ENCODE results near the gene NHLRC4. TPM values are rescaled to one million over a fixed set of nuclear protein-coding genes. Genes with fewer than 3 reads are reported as not detected.

Gene NHLRC4
- total and polyA plus RNA-seq, 2 of the 13 experiments (the other 11 are each of a cell fraction or from before 2014, with no cell fraction given), result 0.40 to 0.59 TPM

DNA sequence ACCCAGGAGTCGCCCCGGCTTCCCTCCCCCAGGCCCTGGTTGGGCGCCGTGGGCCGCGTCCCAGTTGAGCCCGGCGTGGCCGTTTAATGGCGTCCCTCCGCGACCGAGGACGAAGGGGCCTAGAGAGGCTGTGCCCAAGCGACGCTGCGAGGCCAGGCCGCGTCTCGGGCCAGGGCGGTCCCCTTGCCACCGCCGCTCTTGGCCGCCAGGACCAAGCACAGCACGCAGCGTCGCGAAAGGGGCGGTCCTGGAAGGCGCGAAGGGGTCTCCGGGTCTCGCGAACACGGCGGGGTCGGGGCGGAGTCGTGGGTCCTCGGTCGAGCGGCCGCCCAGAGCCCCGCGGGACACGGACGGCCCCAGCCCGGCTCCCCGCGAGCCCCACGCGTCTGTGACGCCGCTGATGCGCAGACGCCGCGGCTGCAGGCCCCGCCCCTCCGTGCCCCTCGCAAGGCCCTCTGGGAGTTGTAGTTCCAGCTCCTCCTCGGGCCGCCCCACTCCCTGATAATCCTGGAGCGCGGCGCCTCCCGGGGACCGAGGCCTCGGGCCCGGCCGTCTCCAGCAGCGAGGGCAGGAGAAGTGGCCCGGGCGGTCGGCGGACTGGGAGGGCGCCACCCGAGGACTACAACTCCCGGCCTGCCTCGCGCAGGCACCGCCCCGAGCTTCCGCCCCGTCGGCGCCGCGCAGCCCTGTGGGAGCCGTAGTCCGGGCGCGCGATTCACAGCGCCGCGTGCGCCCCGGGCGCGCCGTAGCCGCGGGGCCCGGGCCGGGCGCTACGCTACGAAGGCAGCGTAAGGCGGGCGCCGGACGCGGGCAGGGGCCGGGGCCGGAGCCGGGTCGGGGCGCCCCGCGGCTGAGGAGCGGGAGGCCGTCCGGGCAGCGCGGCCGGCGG lies 39.5 kb upstream of the NHLRC4 start, which contains the start of gene CAPN15 (continued):
- TF ChIP-seq ZNF501 (CRISPR knock-in tag; IDR thresholded peaks at IDR 0.05) (peak; percentile 39; the same call in 1 of the 2 replicates), ZSCAN20 (CRISPR knock-in tag; IDR thresholded peaks at IDR 0.05; ENCODE audit: borderline replicate concordance) (peak; percentile 69; the same call in 1 of the 2 replicates), JUND (CRISPR knock-in tag; IDR thresholded peaks at IDR 0.05) (no peak), TCF7L2 (IDR thresholded peaks at IDR 0.05; ENCODE audit: low read depth, low read length) (no peak), KDM4B (CRISPR knock-in tag; IDR thresholded peaks at IDR 0.05) (no peak), ZBTB8A (CRISPR knock-in tag; IDR thresholded peaks at IDR 0.05; ENCODE audit: borderline replicate concordance, low read depth) (no peak), NFIB (CRISPR knock-in tag; IDR thresholded peaks at IDR 0.05; ENCODE audit: borderline replicate concordance) (no peak), MIXL1 (CRISPR knock-in tag; IDR thresholded peaks at IDR 0.05) (no peak), ZNF3 (CRISPR knock-in tag; IDR thresholded peaks at IDR 0.05) (no peak), TOE1 (CRISPR knock-in tag; IDR thresholded peaks at IDR 0.05) (0 out of 2 replicates have a peak, but pooled peaks have one; percentile 21), CENPX (CRISPR knock-in tag; IDR thresholded peaks at IDR 0.05) (no peak), ZNF841 (CRISPR knock-in tag; IDR thresholded peaks at IDR 0.05; ENCODE audit: borderline replicate concordance) (no peak), ZNF607 (CRISPR knock-in tag; IDR thresholded peaks at IDR 0.05; ENCODE audit: borderline replicate concordance) (peak; percentile 37; the same call in 1 of the 2 replicates), GZF1 (CRISPR knock-in tag; IDR thresholded peaks at IDR 0.05) (no peak), HIVEP1 (CRISPR knock-in tag; IDR thresholded peaks at IDR 0.05) (no peak), ZNF563 (CRISPR knock-in tag; IDR thresholded peaks at IDR 0.05) (peak; percentile 72), SNRNP70 (IDR thresholded peaks at IDR 0.05; ENCODE audit: low read depth, low read length) (no peak)
- TF ChIP-seq, protein P1, sequence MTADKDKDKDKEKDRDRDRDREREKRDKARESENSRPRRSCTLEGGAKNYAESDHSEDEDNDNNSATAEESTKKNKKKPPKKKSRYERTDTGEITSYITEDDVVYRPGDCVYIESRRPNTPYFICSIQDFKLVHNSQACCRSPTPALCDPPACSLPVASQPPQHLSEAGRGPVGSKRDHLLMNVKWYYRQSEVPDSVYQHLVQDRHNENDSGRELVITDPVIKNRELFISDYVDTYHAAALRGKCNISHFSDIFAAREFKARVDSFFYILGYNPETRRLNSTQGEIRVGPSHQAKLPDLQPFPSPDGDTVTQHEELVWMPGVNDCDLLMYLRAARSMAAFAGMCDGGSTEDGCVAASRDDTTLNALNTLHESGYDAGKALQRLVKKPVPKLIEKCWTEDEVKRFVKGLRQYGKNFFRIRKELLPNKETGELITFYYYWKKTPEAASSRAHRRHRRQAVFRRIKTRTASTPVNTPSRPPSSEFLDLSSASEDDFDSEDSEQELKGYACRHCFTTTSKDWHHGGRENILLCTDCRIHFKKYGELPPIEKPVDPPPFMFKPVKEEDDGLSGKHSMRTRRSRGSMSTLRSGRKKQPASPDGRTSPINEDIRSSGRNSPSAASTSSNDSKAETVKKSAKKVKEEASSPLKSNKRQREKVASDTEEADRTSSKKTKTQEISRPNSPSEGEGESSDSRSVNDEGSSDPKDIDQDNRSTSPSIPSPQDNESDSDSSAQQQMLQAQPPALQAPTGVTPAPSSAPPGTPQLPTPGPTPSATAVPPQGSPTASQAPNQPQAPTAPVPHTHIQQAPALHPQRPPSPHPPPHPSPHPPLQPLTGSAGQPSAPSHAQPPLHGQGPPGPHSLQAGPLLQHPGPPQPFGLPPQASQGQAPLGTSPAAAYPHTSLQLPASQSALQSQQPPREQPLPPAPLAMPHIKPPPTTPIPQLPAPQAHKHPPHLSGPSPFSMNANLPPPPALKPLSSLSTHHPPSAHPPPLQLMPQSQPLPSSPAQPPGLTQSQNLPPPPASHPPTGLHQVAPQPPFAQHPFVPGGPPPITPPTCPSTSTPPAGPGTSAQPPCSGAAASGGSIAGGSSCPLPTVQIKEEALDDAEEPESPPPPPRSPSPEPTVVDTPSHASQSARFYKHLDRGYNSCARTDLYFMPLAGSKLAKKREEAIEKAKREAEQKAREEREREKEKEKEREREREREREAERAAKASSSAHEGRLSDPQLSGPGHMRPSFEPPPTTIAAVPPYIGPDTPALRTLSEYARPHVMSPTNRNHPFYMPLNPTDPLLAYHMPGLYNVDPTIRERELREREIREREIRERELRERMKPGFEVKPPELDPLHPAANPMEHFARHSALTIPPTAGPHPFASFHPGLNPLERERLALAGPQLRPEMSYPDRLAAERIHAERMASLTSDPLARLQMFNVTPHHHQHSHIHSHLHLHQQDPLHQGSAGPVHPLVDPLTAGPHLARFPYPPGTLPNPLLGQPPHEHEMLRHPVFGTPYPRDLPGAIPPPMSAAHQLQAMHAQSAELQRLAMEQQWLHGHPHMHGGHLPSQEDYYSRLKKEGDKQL (CRISPR knock-in tag; IDR thresholded peaks at IDR 0.05; ENCODE audit: low read depth), result no peak
- TF ChIP-seq, protein P2, sequence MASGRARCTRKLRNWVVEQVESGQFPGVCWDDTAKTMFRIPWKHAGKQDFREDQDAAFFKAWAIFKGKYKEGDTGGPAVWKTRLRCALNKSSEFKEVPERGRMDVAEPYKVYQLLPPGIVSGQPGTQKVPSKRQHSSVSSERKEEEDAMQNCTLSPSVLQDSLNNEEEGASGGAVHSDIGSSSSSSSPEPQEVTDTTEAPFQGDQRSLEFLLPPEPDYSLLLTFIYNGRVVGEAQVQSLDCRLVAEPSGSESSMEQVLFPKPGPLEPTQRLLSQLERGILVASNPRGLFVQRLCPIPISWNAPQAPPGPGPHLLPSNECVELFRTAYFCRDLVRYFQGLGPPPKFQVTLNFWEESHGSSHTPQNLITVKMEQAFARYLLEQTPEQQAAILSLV (CRISPR knock-in tag; IDR thresholded peaks at IDR 0.05; ENCODE audit: borderline replicate concordance), result peak; percentile 60
- TF ChIP-seq, protein P3, sequence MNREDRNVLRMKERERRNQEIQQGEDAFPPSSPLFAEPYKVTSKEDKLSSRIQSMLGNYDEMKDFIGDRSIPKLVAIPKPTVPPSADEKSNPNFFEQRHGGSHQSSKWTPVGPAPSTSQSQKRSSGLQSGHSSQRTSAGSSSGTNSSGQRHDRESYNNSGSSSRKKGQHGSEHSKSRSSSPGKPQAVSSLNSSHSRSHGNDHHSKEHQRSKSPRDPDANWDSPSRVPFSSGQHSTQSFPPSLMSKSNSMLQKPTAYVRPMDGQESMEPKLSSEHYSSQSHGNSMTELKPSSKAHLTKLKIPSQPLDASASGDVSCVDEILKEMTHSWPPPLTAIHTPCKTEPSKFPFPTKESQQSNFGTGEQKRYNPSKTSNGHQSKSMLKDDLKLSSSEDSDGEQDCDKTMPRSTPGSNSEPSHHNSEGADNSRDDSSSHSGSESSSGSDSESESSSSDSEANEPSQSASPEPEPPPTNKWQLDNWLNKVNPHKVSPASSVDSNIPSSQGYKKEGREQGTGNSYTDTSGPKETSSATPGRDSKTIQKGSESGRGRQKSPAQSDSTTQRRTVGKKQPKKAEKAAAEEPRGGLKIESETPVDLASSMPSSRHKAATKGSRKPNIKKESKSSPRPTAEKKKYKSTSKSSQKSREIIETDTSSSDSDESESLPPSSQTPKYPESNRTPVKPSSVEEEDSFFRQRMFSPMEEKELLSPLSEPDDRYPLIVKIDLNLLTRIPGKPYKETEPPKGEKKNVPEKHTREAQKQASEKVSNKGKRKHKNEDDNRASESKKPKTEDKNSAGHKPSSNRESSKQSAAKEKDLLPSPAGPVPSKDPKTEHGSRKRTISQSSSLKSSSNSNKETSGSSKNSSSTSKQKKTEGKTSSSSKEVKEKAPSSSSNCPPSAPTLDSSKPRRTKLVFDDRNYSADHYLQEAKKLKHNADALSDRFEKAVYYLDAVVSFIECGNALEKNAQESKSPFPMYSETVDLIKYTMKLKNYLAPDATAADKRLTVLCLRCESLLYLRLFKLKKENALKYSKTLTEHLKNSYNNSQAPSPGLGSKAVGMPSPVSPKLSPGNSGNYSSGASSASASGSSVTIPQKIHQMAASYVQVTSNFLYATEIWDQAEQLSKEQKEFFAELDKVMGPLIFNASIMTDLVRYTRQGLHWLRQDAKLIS (CRISPR knock-in tag; IDR thresholded peaks at IDR 0.05), result no peak
